Epithelial cell of prostate (primary cell): ENCODE measurements around the gene OR5K2.

Experiments used
- DNase-seq: peaks from one replicate; pipeline ENCODE4 v3.0.0-alpha.2; 2011; ENCODE audit warnings: low read depth, low spot score
- H3K27ac ChIP-seq: fragments of 450-650 bp; 2 replicates; pipeline ENCODE4 v1.5.1; 2017; ENCODE audit warnings: mild to moderate bottlenecking

Gene OR5K2

DNA sequence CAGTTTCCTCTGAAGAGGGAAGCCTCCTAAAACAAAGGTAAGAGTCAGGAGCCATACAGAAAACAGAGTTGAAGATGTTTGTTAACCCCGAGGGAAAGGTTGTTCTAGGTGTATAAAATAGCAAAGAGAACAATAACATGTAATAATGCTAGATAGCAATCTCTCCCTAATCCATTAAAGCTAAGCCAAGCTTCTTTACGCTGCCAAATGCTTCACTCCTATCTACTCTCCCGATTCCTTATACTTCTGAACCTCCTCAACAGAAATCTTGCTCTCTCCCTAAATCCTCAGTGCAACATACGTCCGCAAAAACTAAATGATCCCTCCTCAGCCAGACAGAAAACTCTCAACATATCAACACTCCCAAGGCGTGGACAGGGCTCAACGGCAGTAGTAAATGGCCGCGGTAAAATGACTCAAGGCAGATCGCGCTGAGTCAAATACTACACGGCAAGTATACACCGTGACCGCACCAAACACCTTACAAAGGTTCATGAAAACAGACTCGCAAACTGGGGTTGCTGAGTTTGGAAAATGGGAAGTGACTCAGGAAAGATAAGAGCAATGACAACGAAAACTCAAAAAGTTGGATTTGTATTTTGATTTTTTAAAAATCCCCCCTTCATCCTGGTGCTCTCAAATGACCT is 24.5 kb downstream of the OR5K2 start:
- DNase-seq: peak; percentile 55
- peak overlapping the region; percentile 97 for H3K27ac ChIP-seq

DNA sequence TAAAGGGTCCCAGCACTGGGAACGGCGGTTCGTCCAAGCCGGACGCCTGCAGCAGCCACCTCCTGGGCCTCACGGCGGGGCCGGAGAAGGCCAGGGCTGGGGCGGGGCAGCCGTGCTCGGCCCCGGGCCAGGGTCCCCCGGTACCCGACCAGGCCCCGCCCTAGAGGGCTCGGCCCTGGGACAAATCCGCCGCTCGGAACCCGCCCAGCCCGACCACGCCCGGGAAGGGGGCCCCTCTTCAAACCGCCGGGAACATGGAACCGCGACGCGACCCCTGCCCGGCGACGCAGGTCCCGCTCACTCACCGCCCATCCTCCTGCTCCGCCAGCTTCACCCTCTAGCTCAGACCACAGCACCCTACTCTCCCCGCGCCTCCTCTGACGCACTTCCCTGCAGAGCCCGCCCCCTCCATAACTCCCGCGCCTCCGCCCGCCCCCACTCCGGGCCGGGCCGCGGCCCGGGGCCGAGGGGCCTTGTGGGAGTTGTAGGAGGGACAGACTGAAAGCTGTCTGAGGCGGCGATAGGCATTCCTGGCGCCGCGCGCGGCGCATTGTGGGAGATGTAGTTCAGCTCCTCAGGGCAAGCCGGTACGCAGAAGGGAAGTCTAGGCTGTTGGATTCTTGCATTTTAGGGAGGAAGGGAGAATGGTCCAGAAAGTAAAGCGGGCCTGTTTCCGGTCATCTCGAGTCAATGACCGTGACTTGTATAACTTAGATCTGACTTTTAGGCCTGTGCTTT is 25.2 kb downstream of the OR5K2 start, which contains the start of gene CLDND1:
TSS of gene CLDND1 (minus strand) at position 359 of the 738 bp plus-strand sequence. CDS start 1,478 bp downstream, outside the sequence.
- peak within 1 kb of the TSS; percentile 97 for H3K27ac ChIP-seq
- DNase-seq: peak; percentile 79

DNA sequence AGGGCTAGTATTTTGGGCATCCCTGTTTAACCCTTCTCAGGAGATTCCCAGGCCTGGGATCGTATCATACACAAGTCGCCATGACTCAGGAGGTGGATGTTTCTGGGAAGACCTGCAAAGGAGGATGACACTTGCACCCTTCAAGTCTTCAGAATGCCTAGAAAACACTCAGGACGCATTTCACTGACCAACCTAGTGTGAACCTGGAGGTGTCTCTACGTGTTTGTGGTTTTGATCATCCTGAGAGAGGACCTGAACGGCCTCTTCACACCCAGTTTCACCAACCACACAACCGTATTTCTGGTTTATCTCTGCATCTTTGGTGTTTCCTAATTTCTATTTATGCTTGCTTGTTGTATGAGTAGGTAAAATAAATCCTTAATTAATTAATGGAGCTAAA is 28.0 kb downstream of the OR5K2 start:
- DNase-seq: no peak

DNA sequence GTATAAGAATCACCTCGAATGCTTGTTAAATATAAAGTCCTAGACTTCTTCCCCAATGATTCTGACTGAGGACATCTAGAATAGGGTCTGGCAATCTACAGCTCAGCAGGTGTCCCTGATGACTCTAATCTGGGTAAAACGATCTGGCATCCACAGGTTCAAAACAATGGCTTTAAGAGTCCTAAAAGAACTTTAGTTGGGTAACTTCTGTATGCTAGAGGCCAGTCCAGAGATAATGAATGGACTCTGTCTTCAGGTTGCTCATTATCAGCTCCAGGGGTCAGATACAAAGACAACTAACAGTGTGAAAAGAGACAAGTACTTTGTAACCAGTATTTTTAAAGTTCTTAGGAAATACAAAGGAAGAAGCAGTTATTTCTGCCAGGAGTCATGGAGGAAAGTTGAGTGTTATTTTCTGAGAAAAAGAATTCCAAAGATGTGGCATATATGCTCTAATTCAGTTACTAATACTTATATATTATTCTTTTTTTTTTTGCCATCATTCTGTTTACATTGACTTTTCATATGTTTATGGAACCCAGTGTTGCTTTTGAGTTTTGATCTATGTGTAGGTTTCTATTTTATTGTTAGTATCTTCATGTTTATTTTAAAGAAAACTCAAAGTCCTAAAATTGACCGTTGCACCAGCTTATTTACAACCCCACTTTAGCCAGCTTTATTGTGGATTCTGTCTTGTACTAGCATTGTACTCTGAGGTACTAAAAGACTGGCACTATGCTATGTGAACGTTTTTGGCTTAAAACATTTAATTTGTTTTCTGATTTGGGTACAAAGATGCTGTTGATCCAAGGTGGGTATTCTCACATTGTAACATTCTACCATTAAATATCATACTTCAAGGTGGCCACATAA is 31.2 kb downstream of the OR5K2 start:
- DNase-seq: no peak
- H3K27ac ChIP-seq: no peak overlapping the region

More for the DNA sequence above, 28.0 kb downstream of the OR5K2 start:
- H3K27ac ChIP-seq: no peak overlapping the region

DNA sequence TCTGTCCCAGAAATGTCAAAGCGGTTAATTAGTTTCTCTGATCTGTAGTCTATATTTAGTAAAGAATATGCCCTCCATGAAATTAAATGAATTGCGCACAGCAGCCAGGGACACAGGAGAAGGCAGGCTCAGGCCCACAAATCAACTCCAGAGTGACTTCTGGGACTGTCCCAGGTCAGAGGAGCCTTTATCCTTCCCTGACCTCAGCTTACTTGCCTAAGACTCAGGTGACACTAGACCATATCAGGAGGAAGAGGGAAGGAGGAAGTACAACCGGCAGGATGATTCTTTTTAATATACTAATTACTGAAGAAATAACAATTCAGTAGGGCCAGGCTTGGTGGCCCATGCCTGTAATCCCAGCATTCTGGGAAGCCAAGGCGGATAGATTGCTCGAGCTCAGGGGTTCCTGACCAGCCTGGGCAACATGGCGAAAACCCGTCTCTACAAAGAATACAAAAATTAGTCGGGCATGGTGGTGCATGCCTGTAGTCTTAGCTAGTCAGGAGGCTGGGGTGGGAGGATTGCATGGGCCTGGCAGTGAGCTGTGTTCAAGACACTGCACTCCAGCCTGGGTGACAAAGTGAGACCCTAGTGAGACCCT is 32.5 kb downstream of the OR5K2 start:
- no peak for DNase-seq
- H3K27ac ChIP-seq: no peak overlapping the region

DNA sequence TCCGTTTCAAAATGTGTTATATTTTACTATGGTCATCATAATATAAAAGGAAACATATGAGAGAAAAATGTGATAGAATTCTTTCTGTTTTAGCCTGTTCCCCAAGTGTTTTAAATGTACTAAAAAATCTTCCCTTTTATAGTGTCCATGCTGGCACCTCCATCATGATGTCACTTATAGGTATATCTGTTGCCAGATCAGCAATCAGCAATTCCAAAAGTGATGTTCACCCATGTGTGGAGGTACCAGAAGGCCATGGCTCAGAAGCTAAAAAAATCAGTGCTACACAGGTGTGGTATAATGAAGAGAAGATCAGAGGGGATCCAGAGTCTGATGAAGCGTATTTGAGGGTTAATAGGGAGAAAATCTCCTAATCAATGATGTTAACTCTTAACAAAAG is 33.2 kb downstream of the OR5K2 start:
- H3K27ac ChIP-seq: no peak overlapping the region
- DNase-seq: no peak

DNA sequence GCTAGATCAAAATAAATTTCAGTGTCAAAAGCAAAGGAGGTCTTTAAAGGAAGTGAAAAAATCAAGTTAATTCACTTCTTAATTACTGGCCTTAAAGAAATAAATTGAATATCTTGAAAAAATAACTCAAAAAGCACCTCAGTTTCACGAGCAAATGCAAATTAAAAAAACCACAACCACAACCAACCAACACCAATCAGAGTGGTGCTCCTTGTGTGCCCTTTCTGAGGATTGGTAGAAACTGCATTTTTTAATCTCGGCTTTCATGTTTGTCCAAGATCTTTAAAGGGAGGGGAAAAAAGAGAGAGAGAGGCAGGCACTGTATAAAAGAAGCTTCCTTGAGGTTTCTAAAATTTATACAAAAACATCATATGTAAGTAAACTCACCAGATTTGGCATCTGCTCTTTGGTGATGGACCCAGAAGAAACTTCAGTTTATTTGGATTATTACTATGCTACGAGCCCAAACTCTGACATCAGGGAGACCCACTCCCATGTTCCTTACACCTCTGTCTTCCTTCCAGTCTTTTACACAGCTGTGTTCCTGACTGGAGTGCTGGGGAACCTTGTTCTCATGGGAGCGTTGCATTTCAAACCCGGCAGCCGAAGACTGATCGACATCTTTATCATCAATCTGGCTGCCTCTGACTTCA is 34.3 kb downstream of the OR5K2 start, which contains the start of gene GPR15:
TSS of gene GPR15 (plus strand) at position 357 of the 653 bp plus-strand sequence. CDS start at position 413, 56 bp downstream.
- no peak for DNase-seq
- no peak within 1 kb of the TSS for H3K27ac ChIP-seq

DNA sequence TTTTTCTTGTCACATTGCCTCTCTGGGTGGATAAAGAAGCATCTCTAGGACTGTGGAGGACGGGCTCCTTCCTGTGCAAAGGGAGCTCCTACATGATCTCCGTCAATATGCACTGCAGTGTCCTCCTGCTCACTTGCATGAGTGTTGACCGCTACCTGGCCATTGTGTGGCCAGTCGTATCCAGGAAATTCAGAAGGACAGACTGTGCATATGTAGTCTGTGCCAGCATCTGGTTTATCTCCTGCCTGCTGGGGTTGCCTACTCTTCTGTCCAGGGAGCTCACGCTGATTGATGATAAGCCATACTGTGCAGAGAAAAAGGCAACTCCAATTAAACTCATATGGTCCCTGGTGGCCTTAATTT is 34.8 kb downstream of the OR5K2 start:
- DNase-seq: no peak
- H3K27ac ChIP-seq: no peak overlapping the region

DNA sequence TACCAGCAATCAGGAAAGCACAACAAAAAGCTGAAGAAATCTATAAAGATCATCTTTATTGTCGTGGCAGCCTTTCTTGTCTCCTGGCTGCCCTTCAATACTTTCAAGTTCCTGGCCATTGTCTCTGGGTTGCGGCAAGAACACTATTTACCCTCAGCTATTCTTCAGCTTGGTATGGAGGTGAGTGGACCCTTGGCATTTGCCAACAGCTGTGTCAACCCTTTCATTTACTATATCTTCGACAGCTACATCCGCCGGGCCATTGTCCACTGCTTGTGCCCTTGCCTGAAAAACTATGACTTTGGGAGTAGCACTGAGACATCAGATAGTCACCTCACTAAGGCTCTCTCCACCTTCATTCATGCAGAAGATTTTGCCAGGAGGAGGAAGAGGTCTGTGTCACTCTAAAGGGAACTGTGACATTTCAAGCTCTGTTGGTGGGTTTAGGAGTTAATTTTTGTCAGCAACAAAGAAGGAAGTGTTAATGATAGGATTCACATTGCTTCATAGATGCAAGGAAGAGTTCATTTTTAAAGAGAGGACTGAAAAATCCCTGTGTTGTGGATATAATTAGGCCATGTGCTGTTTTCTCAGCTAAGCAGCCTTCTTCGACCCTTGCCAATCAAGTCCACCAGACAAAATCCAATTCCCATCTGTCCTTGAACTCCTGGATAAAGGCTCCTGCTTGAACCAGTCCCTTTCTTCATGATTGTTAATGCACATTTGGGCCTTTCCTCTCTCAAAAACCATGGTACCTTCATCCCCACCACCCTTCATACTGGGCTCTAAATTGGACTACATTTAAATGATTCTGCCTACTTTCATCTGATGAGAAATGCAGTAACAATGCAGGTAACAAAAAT is 35.5 kb downstream of the OR5K2 start:
- DNase-seq: no peak
- H3K27ac ChIP-seq: no peak overlapping the region

DNA sequence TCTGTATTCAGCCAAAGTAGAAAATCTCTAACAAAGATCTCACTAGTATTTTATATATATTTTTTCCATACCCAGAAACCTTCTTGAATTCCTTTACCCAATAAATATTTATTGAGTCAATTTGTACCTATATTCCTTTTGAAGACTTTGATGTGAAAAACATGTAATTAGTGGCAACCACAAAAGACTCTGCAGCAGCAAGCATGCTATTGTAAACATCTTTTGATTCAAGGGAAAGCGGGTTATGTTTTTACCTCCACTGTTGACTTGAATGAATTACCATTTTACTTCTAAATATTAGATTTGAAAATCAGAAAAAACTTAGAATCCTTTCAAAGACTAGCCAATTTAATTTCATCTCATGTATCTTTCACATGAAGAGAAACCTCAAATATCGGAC is 36.7 kb downstream of the OR5K2 start:
- DNase-seq: no peak
- H3K27ac ChIP-seq: no peak overlapping the region

DNA sequence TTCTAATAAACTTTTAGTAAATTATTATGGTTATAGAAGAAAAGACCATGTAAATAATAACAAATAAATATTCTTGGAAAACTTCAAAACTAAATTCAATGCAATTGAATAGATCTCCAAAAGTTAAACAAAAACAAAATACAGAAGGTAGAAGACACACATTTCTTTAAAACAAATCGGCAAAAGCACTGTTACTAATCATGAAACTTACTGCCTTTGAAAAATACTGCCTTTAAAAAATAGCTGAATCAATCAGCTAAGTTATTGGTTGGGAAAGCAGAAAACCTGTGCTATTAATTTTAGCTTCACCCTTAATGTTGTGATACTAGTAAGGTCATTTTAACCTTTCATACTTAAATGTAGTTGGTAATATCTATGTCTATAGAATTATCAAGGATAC is 37.3 kb downstream of the OR5K2 start:
- H3K27ac ChIP-seq: no peak overlapping the region
- DNase-seq: no peak

DNA sequence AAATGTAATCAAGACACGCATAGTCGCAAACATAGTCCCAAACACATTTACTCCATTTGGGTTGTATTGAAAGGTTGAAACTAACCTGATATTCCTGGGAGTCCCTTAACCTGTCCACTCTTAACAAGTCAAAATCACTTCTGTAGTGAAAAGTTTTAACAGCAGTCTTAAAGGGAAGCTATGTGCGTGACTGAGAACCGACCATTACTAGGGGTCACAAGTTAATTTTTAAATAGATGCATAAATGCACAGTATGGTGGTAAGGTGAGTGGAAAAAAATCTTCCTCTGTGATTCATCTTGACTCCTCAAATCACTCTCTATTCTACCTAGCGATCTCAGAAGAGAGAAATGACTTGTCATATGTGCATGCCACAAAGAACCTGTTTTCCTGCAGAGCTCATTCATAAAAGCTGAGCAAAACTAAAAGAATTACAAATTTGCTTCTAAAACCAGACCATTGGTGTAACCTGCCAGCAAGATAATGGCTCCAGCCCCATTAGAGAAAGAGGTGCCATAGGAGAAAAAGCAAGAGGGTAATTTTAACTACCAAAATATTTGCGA is 39.1 kb downstream of the OR5K2 start:
- no peak overlapping the region for H3K27ac ChIP-seq
- no peak for DNase-seq

DNA sequence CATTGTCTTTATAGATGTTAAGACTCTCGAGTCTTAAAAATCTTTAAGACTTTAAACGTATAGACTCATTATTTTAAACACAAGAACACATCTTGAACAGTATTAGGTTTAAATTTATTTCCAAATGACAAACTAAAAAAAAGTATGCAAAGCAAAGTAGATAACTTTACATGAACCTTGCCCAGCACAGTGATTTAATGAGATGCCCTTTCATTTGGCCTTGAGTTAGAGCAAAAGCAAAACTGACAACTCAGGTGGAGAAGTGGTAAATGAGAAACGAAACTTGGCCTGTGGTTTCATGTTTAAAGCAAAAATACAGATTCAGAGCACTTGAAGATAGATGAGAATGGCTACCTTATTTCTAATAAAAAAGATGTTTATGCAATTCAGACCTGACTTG is 42.9 kb downstream of the OR5K2 start:
- H3K27ac ChIP-seq: no peak overlapping the region
- no peak for DNase-seq

DNA sequence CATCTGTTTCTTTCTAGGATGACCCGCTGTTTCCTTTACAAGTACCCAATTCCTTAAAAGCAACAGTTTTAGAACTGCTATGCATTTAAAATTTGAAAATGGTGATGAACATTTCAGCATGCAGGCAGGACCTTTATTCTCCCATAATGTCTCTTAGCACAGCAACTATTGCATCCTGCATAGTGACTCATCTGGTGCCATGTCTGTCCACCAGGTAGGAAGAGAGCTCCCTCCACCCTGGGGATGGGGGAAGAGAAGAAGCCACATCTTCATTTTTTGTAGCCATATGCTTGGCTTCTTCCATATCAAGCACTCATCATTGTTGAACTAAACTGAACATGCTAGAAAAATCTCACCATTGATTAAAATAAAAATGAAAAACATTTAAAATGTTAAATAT is 44.2 kb downstream of the OR5K2 start:
- DNase-seq: no peak

DNA sequence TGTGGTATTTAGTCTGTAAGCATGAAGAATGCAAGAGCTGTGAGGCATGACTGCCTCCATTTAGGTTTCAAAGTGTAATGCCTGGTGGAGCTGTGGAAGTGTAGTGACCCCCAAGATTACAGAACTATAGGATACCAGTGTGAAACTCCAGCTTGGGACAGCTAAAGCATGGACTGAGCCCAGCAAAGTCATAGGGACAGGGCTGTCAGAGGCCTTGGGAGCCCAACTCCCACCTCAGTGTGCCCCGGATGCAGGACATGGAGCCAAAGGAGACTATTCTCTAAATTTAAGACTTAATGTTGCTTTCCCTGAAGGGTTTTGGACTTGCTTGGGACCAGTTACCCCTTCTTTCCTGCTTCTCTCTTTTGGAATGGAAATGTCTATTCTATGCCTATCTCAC is 45.1 kb downstream of the OR5K2 start:
- no peak for DNase-seq
- H3K27ac ChIP-seq: no peak overlapping the region

More for the DNA sequence above, 44.2 kb downstream of the OR5K2 start:
- H3K27ac ChIP-seq: no peak overlapping the region

DNA sequence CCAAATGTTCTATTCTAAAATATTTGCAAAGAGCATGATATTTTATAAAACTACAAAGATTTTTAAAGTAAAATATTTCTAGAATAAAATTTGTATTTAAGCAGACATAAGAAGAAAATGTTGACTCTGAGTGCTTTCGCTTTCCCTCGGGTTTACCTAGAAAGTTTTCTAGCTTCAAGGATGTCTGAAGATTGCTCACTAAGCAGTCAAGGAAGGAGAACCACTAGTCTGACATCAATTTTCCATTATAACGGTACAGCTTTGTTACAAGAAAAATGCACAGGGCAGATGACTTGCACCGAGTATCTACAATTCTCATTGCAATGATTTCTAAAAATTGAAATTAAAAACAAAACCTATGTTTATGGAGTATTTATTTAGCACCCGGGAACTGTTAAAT is 48.5 kb downstream of the OR5K2 start:
- no peak overlapping the region for H3K27ac ChIP-seq
- DNase-seq: no peak
